ENCODE data around the gene PRKG1.

The PRKG1 gene

GRCh38 chr10:51552879-51553278 is 478.6 kb downstream of the PRKG1 start:
- TF ChIP-seq REST (IDR thresholded peaks at IDR 0.05; ENCODE audit: low read depth) (no peak), USF1 (IDR thresholded peaks at IDR 0.05) (no peak), EP300 (IDR thresholded peaks at IDR 0.05; ENCODE audit: borderline replicate concordance) (no peak), TEAD4 (IDR thresholded peaks at IDR 0.05) (no peak), TAF1 (IDR thresholded peaks at IDR 0.05; ENCODE audit: low read depth) (no peak), EGR1 (IDR thresholded peaks at IDR 0.05) (no peak), TCF12 (IDR thresholded peaks at IDR 0.05; ENCODE audit: low read depth) (no peak), MAX (IDR thresholded peaks at IDR 0.05) (no peak), RAD21 (IDR thresholded peaks at IDR 0.05; ENCODE audit: low read depth) (no peak), YY1 (IDR thresholded peaks at IDR 0.05; ENCODE audit: low read depth) (no peak), CEBPB (IDR thresholded peaks at IDR 0.05) (no peak), FOXM1 (IDR thresholded peaks at IDR 0.05; ENCODE audit: borderline replicate concordance, low read depth) (no peak), NFIC (IDR thresholded peaks at IDR 0.05) (no peak), ZBTB7A (IDR thresholded peaks at IDR 0.05; ENCODE audit: low read depth) (no peak), CREB1 (IDR thresholded peaks at IDR 0.05; ENCODE audit: low read depth) (no peak)

GRCh38 chr10:51564896-51565510 is 490.7 kb downstream of the PRKG1 start:
- no peak for TF ChIP-seq TAF1 (IDR thresholded peaks at IDR 0.05; ENCODE audit: low read depth)
- TF ChIP-seq REST (IDR thresholded peaks at IDR 0.05; ENCODE audit: low read depth): no peak
- TF ChIP-seq TEAD4 (IDR thresholded peaks at IDR 0.05): no peak
- TF ChIP-seq MAX (IDR thresholded peaks at IDR 0.05): no peak
- TF ChIP-seq YY1 (IDR thresholded peaks at IDR 0.05; ENCODE audit: low read depth): no peak
- no peak for TF ChIP-seq USF1 (IDR thresholded peaks at IDR 0.05)
- no peak for TF ChIP-seq CEBPB (IDR thresholded peaks at IDR 0.05)
- TF ChIP-seq EGR1 (IDR thresholded peaks at IDR 0.05): no peak
- no peak for TF ChIP-seq RAD21 (IDR thresholded peaks at IDR 0.05; ENCODE audit: low read depth)
- no peak for TF ChIP-seq ZBTB7A (IDR thresholded peaks at IDR 0.05; ENCODE audit: low read depth)
- TF ChIP-seq FOXM1 (IDR thresholded peaks at IDR 0.05; ENCODE audit: borderline replicate concordance, low read depth): no peak
- no peak for TF ChIP-seq TCF12 (IDR thresholded peaks at IDR 0.05; ENCODE audit: low read depth)
- TF ChIP-seq CREB1 (IDR thresholded peaks at IDR 0.05; ENCODE audit: low read depth): no peak
- no peak for TF ChIP-seq EP300 (IDR thresholded peaks at IDR 0.05; ENCODE audit: borderline replicate concordance)
- TF ChIP-seq NFIC (IDR thresholded peaks at IDR 0.05): no peak

DNA sequence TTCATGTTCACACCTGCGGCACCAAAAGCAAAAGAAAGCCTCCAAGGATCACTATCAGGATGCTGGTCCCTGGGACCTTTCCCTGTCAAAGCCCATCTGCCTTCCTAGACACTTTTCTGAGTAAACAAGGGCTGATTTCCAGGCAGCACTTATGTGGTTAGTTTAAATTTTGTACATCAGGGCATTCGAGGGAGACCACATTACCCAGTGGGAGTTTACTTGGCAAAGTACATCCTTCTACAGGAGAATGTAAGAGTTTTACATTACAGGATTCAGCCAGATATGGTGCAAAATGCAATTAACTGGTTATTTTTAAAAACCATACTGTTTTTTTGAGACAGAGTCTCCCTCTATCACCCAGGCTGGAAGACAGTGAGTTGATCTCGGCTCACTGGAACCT is 493.0 kb downstream of the PRKG1 start:
- TF ChIP-seq YY1 (IDR thresholded peaks at IDR 0.05; ENCODE audit: low read depth): no peak

DNA sequence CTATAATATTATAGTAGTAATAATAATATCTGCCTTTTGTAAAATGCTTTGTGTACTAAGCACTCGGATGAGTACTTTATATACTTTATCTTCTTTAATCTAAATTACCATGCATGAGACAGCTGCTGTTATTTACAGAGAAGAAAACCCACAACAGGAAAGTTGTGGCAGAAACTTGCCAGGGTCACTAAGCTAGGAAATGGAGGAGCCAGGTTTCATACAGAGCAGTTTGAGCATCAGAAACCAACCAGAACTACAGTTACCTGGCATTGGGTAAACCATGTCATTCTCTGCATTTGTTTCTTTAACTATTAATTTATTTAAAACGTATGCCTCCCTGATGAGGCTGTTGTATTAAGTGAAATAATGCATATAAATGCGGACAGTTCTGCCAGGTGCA is 495.2 kb downstream of the PRKG1 start:
- no peak for TF ChIP-seq ZBTB7A (IDR thresholded peaks at IDR 0.05; ENCODE audit: low read depth)
- no peak for TF ChIP-seq TCF12 (IDR thresholded peaks at IDR 0.05; ENCODE audit: low read depth)
- no peak for TF ChIP-seq CEBPB (IDR thresholded peaks at IDR 0.05)

GRCh38 chr10:51574248-51575048 is 500.2 kb downstream of the PRKG1 start:
- TF ChIP-seq FOXM1 (IDR thresholded peaks at IDR 0.05; ENCODE audit: borderline replicate concordance, low read depth) (no peak), ZBTB7A (IDR thresholded peaks at IDR 0.05; ENCODE audit: low read depth) (no peak), NFIC (IDR thresholded peaks at IDR 0.05) (no peak), YY1 (IDR thresholded peaks at IDR 0.05; ENCODE audit: low read depth) (no peak), RAD21 (IDR thresholded peaks at IDR 0.05; ENCODE audit: low read depth) (no peak), TAF1 (IDR thresholded peaks at IDR 0.05; ENCODE audit: low read depth) (no peak), MAX (IDR thresholded peaks at IDR 0.05) (no peak), CEBPB (IDR thresholded peaks at IDR 0.05) (no peak)

All from Ishikawa (cell line).